HuH-7 (cell line): ENCODE results near the gene PIK3R1.
A peak's percentile ranks its signal among the peaks of the same experiment; 100 is the strongest.

Experiments used
- DNase-seq: peaks from one replicate; pipeline ENCODE4 v3.0.0; 2011; ENCODE audit warnings: low spot score

Gene PIK3R1

DNA sequence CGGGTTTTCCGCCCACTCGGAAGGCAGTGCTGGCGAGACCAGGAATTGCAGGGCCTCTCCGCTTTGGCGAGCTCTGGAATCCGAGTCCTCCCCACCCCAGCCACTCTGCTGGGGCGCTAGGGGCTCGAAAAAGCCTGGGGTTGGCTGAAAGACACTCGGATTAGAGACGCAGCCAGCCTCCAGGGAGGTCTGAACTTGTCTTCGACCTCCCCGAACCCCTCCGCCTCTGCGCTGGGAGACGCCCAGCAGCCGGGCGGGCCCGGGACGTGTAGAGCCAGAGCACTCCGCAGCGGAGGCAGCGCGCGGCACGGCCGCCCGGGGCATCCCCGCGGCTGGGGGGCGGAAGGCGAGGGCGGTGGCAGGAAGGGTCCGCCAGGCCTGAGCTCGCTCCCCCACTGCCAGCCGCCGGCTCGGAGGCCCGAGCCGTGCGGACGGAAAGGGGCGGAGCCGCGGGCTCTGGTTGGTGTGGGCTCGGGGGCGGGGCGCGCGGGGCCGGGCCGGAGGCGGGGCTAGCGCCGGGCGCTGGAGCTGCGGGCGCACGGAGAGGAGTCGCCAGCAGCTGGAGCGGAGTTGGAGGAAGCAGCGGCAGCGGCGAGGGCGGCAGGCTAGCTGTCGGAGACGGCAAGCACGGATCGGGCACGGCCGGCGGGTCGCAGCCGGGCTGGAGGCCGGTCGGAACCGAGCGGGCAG lies at the start of gene PIK3R1:
Gene PIK3R1, plus strand, starts transcription at position 549 of the 690 bp plus-strand sequence. CDS start 10,920 bp downstream, outside the sequence.
- peak; percentile 85 for DNase-seq

DNA sequence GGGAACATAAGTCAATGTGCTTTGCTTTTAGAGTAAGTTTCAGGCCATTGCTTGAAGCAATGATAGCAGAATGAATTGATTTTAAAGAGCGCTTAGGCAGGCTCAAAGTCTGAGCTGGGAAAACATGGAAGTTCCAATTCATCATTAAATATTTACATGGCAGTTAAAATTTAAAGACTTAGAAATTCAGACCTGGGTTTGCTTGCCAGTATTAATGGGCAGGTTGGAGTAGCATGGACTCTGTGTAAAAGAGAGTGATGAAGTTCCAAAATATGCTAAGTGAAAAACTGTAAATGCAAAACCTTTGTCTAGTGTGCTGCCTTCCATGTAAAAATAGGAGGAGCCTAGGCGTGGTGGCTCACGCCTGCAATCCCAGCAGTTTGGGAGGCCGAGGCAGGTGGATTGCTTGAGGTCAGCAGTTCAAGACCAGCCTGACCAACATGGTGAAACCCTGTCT lies 48.3 kb upstream of the PIK3R1 start:
- no peak for DNase-seq

DNA sequence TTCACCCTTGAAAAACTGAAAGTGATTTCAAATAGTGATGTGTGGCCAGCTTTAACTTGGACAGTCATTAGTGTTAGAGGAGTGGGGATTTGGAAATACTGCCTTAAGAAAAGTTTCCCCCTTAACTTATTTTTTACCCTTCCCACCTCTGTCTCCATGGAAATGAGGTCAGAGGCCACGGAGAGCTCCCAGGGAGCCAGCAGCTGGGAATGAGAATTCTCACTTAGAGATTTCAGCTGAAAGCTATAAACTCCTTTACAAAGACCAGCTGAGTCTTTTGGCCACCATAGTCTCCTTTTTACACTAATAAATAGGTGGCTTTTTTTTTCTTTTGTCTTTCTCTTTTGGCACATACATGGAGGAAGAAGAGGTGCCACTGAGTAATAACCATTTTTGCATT lies 45.7 kb upstream of the PIK3R1 start:
- DNase-seq = no peak

DNA sequence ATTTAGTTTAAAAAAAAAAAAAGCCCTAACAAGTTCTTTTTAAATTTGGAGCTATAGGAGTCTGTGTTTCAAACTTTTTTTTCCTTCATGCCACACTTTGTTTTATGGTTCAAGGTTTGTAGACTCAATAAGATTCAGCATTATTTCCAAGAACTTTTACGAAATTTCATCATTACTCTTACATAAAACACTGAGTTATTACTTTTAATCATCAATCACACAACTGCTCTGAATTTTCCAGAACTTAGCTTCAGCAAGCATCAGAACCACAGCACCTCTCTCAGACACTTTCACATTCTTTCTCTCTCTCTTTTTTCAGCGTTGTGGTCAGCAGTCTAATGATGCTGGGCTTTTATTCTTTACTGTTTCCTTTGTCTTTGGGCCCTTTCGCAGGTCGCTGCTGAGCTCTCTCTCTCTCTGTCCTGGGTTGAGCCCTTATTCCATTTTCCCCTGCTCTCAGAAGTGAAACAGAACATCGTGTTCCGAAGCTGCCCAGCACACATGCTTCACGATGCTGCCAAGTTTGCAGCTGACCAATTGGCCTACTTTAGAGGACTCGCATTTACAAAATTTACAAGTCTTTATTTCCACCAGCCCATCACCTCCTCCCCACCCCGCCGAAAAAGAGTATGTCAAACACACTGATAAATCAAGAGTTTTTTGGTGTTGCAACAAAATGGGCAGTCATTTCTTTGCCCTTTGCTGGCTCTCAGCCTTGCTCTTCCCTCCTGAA lies 44.6 kb upstream of the PIK3R1 start:
- DNase-seq = no peak

DNA sequence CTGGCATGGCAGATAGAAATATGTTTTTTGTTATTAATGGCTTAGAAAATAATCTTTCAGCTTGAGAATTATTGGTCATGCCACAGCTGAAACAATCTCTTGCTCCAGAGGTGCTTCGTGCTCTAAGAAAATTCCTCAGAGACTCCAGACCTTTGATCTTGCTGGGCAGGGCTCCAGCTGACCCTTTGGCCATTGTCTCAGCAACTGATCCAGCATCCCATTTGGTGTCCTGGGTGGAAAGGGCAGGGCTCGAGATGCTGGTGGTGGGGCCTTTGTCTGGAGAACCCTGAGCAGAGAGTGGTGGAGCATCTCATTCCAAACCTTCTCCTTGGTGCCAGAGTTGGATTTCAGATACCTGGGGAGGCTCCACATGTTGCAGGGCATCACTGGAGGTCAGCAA lies 43.2 kb upstream of the PIK3R1 start:
- no peak for DNase-seq

DNA sequence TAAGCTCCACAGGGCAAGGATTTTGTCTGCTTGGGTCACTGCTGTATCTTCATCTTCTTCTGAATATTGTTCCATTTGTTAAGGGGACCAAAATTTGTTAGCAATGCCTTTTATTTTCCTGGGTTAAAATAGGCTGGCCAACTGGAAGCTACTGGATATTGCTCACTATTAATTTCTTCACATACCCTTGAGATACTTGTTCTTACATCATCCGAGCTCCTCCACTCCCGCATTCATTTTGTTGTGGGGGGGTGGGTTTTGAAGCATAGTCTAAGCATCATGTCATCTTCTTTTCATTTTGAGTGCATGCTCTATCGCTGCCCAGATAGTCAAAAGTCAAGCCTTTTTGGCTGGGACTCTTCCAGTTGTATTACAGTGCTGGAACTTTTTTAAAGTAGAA lies 42.5 kb upstream of the PIK3R1 start:
- DNase-seq = no peak

DNA sequence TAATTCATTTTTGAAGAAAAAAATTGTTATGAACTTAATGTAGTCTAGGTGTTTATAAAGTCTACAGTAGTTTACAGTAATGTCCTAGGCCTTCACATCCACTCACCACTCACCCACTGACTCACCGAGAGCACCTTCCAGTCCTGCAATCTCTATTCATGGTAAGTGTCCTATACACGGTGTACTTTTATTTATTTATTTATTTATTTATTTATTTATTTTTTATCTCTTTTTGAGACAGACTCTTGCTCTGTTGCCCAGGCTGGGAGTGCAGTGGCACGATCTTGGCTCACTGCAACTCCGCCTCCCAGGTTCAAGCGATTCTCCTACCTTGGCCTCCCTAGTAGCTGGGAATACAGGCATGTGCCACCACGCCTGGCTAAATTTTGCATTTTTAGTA lies 39.3 kb upstream of the PIK3R1 start:
- no peak for DNase-seq

DNA sequence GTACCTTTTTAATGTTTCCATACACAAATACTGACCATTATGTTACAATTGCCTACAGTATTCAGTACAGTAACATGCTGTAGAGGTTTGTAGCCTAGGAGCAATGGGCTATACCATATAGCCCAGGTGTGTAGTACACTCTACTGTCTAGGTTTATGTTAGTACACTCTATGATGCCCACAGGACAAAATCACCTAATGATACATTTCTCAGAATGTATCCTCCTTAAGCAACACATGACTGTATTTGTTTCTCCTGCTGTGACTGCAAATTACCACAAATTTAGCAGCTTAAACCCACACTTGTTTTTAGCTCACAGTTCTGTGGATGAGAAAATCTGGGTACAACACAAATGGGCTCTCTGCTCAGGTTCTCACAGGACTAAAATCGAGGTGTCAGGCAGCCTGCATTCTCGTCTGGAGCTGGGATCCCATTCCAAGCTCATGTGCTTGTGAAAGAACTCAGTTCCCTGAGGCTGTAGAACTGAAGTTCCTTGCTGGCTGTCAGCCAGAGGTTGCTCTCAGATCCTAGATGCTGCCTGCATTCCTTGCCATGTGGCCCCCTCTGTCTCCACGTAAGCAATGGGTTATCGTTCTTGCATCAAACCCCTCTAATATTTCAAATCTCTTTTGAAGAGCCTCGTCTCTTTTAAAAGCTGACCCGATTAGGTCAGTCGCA lies 38.6 kb upstream of the PIK3R1 start:
- DNase-seq = no peak

DNA sequence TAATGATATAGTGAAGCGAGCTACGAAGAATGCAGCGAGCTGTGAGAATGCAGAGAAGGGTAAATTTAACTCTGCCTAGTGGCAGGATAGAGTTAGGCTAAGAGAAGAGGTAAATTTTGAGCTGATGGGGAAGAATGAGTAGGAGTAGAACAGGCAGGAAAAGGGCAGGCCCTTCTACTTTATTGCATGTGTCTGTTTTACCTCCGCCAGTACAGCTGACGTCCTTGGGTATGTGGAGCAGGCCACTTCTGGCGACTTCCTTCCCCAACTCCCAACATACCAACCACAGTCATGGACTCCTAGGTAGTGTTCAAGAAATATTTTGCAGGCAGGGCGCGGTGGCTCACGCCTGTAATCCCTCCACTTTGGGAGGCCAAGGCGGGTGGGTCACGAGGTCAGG lies 37.9 kb upstream of the PIK3R1 start:
- DNase-seq = no peak

DNA sequence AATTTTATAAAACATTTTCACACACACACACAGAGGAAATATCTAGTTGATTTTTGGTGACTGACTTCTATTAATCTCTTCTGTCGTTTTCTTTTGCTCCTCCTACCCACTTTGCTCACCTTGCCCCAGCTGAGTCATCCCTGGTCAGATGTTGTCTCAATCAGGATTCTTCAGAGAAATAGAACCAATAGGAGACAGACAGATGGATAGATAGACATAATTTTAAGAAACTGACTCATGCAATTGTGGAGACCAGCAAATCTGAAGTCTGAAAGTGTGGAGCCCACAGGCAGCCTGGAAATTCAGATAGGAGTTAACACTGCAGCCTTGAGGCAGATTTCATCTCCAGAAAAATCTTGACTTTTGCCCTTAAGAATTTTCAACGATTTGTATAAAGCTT lies 37.0 kb upstream of the PIK3R1 start:
- DNase-seq = no peak

DNA sequence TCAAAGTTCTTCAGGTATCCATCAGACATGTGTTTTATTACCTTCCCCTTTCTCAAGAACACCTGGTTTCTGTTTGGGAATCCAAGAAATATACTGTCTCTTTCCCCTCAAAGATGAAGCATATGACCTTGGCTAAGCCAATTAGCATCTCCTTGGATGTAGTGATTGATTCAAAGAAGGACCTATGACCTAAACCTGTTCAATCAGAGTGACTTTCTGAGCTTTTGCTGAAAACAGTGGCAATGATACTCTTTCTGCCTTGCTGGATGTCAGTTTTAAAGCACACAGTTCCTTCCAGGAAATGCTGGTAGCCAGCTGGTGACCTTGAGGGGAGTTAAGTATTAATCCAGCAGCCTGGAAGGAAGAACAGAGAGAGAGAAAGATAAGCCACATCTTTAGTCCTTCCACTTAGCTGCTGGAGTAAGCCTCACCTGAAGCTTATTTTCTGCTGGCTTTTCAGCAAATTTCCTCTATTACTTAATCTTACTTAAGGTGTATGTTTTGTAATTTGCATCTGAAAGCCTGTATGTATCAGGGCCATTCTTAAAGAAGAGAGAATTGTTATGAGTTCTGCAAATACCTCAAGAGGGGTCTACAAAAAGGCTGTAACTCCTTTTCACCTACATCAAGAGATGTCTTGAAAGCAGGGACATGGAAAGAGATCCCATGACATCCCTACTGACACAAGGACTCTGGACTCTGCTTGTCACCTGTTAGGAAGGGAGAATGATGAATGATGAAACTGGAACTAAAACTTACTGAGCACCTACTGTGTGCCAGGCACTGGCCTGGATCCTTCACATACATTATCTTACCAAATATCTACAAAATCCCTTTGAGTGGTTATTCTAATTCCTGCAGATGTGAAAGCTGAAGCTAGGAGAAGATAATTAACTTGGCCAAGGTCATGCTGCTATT lies 35.2 kb upstream of the PIK3R1 start:
- no peak for DNase-seq

DNA sequence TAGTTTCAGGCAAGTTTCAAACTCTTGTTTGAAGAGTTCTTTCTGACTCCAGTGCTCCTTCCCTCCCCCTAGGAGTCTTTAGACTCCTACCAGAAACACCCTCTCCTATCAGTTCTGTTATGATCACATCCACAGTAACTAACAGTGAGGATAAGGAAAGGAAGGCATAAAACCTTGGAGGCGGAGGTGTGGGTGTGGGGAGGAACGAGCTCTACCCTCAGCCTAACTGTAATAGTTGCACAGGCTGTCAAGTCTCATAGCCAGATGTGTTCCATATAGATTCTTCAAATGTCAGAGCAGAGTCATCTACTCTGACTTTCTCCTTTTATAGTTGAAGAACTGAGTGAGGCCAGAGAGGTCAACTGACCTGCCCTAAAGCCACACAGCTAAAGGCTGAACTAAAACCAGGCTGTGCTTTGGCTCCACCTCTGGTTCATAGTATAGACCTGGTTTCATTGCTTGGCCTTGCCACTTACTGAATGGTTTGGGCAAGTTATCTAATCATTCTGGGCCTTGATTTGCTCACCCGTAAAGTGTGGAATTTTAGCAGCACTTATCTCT lies 34.4 kb upstream of the PIK3R1 start:
- no peak for DNase-seq

DNA sequence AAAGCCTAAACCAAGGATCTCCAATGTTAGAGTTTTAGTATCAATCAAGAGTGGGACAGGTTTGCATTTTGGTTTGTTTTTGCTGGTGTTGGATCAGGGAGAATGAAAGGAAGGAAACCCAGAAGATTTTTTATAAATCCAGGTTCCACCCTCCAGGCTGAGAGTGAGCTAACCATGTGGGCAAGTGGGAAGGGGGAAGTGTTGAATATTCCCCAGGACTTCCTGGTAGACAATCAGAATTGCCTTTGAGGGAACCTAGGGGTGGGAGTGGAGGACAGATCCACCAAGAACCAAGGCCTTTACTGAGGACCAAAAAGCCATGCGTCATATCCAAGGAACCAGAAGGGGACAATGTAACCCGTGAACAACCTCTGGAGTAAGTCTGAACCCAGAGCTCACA lies 33.5 kb upstream of the PIK3R1 start:
- no peak for DNase-seq

DNA sequence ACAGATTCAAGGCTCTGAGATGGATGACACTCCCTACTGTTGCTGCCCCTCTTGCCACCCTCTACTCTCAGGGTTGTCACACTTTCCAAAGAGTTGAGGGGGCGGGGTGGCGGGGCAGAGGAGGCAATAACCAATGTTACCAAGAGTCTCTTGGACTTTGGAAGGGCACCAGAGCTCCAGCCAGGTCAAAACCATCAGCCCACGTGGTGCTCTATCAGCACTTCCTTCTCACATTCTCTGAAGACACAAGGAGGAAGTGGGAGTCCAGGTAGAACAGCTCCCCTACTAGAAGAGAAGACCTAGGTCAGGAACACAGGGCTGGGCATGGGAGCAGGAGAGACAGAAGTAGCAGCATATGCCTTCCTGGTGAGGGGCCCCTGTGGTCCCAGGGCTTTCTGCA lies 33.0 kb upstream of the PIK3R1 start:
- DNase-seq = no peak

DNA sequence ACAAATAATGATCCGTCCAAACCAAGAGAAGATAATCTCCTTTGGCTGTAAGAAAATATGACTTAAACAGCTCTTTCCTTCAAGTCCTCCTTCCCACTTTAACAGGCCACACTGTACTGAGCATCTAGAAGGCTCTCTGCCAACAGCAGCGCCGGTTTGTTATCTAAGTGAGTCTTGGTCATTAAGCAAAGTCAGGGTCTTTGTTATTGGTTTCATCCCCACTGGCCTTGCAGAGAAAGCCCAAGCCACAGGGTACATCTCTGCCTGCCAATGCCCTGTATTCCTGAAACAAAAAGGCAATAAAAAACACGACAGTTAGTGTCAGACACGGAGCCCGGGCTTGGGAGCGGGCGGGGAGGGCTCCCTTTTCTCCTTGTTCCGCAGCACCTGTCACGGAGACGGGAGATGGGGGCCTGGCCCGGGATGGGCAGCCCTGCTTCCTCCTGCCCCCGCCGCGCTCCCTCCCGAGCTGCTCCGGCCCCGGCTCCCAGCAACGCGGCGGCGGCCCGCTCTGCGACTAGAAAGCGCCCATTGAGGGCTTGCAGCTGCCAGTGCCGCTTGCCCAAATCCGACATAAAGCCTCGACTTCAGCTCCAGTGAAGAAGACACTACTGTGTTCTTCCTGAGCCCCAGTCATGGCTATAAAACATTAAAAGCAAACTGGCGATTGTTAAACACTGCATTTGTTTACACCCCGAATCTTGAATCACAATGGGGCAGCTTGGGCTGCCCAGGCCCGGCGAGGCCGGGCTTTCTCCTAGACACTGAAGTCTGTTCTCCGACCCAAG lies 28.1 kb upstream of the PIK3R1 start:
- no peak for DNase-seq

DNA sequence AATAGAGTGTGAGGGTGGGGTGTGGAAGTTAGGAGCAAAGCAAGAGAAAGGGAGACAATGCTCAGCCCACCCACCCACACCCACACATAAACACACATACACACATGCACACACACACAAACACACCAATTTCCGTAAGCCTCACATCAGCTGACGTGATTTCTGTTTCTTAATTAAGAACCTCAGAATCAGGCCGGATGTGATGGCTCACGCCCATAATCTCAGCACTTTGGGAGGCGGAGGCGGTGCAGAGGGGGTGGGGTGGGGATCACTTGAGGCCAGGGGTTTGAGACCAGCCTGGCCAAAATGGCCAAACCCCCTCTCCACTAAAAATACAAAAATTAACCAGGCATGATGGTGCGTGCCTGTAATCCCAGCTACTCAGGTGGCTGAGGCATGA lies 26.4 kb upstream of the PIK3R1 start:
- DNase-seq = no peak

DNA sequence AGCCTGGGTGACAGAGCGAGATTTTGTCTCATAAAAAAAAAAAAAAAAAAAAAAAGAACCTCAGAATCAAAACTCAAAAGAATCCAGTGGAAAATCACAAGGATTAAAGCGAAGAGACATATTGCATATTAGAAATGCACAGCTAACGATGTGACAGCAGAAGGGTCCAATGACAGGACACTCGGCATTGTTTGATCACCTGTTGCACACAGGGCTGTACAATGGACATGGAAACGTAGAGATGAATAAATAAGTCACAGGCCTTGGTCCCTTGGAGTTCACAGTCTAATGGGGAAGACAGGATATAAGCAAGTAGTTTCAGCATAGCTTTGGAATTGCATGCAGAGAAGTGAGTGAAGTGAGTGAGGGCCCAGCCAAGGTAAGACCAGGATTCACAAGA lies 25.9 kb upstream of the PIK3R1 start:
- DNase-seq = no peak

DNA sequence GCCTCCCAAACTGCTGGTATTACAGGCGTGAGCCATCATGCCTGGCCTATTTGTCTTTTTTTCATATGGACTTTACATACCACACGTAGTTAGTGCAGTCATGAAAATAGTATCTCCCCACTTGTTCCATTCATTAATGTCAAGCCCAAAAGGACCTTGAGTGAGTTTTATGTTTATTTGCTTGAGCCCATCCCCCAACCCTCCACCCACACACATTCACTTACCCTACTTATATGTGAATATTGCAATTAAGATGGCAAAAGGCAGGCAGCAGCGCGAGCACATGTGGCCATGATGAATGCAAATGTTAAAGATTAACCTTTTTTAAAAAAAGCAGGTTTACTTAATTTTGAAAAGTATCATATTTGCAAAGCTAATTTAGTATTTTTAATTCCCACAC lies 24.9 kb upstream of the PIK3R1 start:
- no peak for DNase-seq

DNA sequence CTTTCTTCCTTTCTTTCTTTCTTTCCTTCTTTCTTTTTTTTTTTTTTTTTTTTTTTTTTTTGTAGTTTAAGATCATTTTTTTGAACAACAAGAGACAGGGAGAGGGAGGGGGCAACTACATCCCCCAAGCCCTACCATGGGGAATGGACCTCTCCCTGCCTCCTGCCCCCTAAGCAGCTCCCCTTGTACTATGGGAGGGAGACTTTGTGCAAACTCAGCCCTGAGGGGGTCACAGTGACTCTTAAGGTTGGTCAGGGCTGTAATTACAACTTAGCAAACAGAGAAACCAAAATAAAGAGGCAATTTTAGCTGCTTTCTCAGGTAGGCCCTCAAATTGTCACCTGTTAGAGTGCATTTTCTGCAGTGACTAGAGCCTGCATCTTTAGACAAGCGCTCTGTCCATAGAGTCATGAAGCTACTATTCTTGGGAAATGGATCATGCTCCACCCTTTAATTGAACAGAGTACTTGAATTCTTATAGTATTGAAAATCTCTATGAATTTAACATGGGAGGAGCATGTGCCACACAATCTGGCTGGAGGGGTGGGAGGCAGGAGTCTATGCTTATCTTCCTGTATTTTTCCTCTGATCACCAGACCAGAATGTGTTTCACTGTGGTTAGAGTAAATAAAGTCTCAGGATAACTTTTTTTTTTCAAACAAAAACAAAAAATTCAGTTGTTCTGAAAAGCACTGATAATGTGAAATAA lies 24.3 kb upstream of the PIK3R1 start:
- DNase-seq = no peak

DNA sequence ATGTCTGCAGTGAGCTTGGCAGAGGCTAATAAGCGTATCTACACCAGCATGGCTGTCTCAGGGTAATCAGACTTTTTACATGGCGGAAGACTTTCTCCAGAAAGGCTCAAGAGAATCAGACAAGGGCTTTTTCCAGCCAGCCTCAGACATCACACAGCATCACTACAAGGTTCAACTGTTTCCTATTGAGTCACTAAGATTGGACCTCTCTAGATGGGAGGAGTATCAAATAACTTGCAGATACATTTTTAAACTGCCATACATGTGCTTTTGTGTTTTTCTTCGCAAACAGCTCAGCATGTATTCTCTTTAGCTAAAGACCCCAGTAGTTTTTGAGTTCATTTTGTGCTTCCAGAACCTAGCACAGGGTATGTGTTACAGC lies 22.9 kb upstream of the PIK3R1 start:
- no peak for DNase-seq
